GM19438 (cell line): Measurements from ENCODE around the gene MAT1A.

Experiments used
- ATAC-seq: cut with Tn5 transposase; IDR thresholded peaks from one replicate; pipeline ENCODE4 v1.9.1; 2021; ENCODE audit warnings: low read depth; ENCODE audit not compliant: unreplicated experiment

MAT1A gene

GRCh38 chr10:80283536-80284199 is 5.8 kb downstream of the MAT1A start:
- no peak for ATAC-seq

GRCh38 chr10:80283119-80283518 is 6.3 kb downstream of the MAT1A start:
- ATAC-seq: no peak

DNA sequence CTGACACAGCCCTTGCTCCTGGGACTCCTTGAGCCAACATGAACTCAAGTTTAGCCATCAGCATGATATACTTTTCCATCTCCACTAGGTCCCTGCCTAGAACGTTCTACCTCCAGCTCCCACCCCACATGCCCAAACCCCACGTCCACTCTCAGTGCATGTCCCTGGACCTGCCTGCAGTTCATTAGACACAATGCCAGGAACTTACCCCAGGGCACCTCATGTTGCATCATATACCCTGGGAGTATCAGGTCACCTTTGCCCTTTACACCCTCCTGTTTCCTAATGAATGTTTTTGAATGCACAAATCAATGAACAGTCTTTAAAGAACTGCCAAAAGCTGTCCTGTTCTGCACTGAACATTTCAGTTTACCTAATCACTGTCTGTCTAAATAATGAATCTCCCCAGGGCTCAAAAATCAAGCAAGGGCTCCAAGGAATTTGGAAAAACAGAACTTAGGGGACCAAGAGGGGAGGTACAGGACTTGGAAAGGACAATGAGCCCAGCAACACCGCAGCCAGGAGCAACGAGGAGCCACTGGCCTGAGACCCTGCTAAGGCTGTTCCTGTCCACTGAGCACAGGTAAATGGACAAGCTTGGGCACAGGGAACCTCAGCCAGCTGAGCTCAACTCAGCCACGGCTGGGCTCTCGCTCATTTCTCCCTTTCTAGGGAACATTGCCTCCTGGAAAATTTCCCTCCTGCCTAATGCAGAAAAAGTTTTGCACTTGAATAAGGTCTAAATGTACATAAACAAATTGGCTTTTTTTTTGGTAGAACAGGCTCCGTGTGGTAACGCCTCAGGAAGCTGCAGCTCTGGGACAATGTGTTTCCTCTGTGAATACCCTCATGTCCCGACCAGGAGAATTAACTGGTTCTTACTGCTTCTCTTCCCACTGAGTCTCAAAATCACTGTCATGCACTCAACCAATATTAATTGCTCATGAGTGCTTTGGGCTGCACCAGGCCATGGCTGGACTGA is 7.4 kb downstream of the MAT1A start:
- ATAC-seq: no peak

GRCh38 chr10:80281292-80281691 is 8.2 kb downstream of the MAT1A start:
- peak; percentile 79 for ATAC-seq

- no peak for ATAC-seq
Observed at GRCh38 chr10:80280071-80280800, 9.2 kb downstream of the MAT1A start.

DNA sequence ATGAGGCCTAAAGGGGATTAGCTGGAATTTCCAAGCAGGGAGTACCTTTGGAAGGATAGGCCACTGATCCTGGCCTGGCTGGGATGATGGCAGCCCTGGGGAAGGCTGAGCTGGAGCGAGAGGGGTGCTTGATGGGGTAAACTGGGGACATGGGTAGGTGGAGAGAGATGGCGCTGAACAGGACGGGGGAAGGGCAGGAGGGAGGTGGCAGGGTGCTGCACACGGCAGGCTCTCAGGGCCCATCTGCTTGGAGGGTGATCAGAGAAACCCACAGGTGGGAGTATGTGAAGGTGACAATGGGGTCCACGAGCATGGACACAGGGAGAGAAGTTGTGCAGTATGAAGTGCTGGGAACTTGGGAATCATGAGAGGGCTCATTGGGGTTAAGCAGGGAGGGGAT is 10.3 kb downstream of the MAT1A start:
- ATAC-seq: no peak

GRCh38 chr10:80278480-80278879 is 11.0 kb downstream of the MAT1A start:
- no peak for ATAC-seq

- ATAC-seq: no peak
Observed at GRCh38 chr10:80277567-80278250, 11.7 kb downstream of the MAT1A start.

GRCh38 chr10:80277016-80277415 is 12.4 kb downstream of the MAT1A start:
- no peak for ATAC-seq

- no peak for ATAC-seq
Observed at GRCh38 chr10:80276335-80276734, 13.1 kb downstream of the MAT1A start.

DNA sequence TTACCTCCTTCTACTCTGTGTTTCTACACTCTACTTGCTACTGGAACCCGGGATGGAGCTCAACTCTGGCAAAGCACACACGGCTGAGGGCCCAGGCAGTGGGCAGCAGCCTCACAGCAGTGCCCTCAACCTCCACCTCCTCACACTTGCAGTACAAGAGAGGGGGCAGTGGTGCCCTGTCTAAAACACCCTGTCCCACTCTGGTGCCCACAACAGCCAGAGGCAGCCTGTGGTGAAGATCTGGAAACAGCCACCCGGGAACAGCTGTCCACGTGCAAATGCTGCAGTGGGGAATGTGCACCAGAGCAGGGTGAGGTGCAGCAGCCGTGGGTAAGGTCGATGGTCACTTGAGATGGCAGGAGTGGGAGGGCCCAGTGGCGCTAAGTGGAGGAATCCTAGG is 13.7 kb downstream of the MAT1A start:
- ATAC-seq: no peak

DNA sequence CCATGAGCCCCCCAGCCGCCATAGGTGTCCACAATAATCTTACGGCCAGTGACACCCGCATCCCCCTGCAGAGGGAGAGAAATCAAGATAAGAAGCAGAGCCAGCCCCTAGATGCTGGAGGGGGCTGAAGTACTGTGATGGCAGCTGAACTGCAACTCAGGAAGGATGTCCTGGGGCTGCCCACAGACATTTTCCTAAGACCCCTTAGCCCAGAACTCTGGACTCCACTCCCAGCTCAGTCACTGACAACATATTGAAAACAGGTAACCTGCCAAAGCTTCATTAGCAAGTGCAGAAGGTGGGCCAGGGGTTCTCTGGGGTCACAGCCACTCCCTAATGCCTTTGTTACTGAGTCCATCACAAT is 14.3 kb downstream of the MAT1A start:
- no peak for ATAC-seq

GRCh38 chr10:80274396-80275134 is 14.9 kb downstream of the MAT1A start:
- no peak for ATAC-seq

GRCh38 chr10:80273523-80274170 is 15.8 kb downstream of the MAT1A start:
- no peak for ATAC-seq

DNA sequence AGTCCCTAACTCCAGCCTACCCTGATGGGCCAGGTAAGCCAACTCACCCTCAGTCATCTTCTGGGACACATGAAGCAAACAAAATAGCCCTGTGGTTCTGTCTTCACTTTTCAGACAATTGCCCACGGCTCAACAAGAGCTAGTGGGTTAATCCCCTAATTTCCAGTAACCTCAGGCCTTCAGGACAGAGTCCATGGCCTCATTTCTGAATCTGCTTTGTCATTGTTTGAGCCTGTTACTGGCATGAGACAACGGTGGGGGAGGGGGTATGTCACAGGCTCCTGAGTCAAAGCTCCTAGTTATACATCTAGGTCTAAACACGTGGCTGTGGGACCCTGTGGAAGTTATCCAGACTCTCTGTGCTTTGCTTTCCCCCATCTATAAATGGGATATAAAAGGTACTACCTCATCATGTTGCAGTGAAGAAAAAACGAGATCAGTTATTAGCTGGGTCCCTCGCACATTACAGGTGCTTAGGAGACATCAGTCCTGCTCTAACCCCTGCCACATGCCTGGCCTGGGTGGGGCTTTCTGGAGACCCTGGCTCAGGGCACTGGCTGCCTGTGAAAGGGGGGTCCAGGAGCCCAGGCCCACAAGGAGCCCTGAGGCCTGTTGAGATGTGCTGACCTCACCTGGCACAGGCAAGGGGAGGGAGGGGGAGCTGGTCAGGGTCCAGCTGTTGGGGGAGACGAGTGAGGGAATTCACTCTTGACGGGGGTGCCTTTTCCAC is 16.5 kb downstream of the MAT1A start:
- ATAC-seq: no peak

- no peak for ATAC-seq
Observed at GRCh38 chr10:80271416-80271815, 18.0 kb downstream of the MAT1A start.

GRCh38 chr10:80270887-80271286 is 18.6 kb downstream of the MAT1A start:
- ATAC-seq: no peak

DNA sequence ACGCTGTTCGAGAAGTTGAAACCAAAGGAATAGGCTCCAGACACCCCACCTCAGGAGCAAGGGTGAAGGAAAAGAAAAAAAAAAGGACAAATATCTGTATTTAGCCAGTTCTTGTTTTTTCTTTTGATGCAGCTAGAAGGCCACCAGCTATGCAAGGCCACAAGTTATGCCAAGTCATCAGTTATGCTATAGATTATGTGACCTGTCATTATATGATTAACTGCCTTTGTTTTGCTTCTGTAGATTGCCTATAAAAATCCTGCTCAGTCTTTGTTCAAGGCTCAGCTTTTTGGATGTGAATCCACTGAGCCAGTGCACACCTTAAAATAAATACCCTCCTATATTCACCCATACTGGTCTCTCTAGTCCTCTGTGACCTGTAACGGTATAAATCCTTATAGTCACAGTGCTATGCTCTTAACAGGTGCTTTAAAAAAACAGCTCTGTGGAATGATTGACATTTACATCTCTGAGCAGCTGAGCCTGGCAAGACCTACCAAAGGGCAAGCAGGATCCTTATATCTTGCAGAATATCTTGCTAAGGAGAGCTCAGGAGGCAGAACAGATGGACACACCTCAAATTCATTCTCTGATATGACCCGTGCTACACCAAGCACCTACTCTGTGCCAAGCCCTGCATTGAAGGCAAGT is 20.4 kb downstream of the MAT1A start:
- ATAC-seq: no peak
